DMS53 treated with DMSO at 0.1 percent for 48 hours (cell line): ENCODE data around the gene RPGRIP1.
A peak's percentile ranks its signal among the peaks of the same experiment; 100 is the strongest.
"Not testable (repeated sequence)": the region's sequence is repeated elsewhere in the genome, so short reads cannot be mapped to it uniquely, and the experiment has no call there.

Experiments used
- DNase-seq: peaks from one replicate; lab custom pipeline; 2025; ENCODE audit not compliant: unreplicated experiment; lab: John Stamatoyannopoulos, UW

Gene RPGRIP1

GRCh38 chr14:21299562-21300130 is 19.8 kb downstream of the RPGRIP1 start:
- DNase-seq = no peak

- no peak for DNase-seq
Measured at GRCh38 chr14:21300892-21301291, 21.0 kb downstream of the RPGRIP1 start.

GRCh38 chr14:21302013-21302835 is 22.3 kb downstream of the RPGRIP1 start:
- DNase-seq = no peak

- not testable (repeated sequence) for DNase-seq
Measured at GRCh38 chr14:21302836-21303140, 22.9 kb downstream of the RPGRIP1 start.

- no peak for DNase-seq
Measured at GRCh38 chr14:21307637-21308036, 27.8 kb downstream of the RPGRIP1 start.

GRCh38 chr14:21308132-21308478 is 28.2 kb downstream of the RPGRIP1 start:
- peak; percentile 25 for DNase-seq

- DNase-seq = peak; percentile 74
Measured at GRCh38 chr14:21308479-21309237, 28.8 kb downstream of the RPGRIP1 start.

- no peak for DNase-seq
Measured at GRCh38 chr14:21309238-21309636, 29.4 kb downstream of the RPGRIP1 start.

- DNase-seq = no peak
Measured at GRCh38 chr14:21309956-21310355, 30.1 kb downstream of the RPGRIP1 start.

GRCh38 chr14:21311614-21312013 is 31.7 kb downstream of the RPGRIP1 start:
- DNase-seq = no peak

- no peak for DNase-seq
Measured at GRCh38 chr14:21313512-21313911, 33.6 kb downstream of the RPGRIP1 start.

- DNase-seq = no peak
Measured at GRCh38 chr14:21317398-21317797, 37.5 kb downstream of the RPGRIP1 start.

GRCh38 chr14:21320913-21321312 is 41.0 kb downstream of the RPGRIP1 start:
- DNase-seq = no peak

- DNase-seq = no peak
Measured at GRCh38 chr14:21322716-21323115, 42.8 kb downstream of the RPGRIP1 start.

- no peak for DNase-seq
Measured at GRCh38 chr14:21326972-21327371, 47.1 kb downstream of the RPGRIP1 start.
